ENCODE measurements around the gene F11.
"Not testable (repeated sequence)": the region's sequence is repeated elsewhere in the genome, so short reads cannot be mapped to it uniquely, and the experiment has no call there.

The F11 gene

GRCh38 chr4:186265683-186266652 lies at the start of gene F11:
TSS of gene F11 (plus strand) at chr4:186266189. CDS start at chr4:186267137, 948 bp downstream.
- DNase-seq: no peak

- no peak for DNase-seq
Measured at GRCh38 chr4:186216465-186217024, 49.4 kb upstream of the F11 start.

- DNase-seq: no peak
Measured at GRCh38 chr4:186217733-186218293, 48.2 kb upstream of the F11 start.

- DNase-seq: no peak
Measured at GRCh38 chr4:186221624-186222023, 44.4 kb upstream of the F11 start.

GRCh38 chr4:186225848-186226247 lies 40.1 kb upstream of the F11 start:
- DNase-seq: no peak

GRCh38 chr4:186226521-186227189 lies 39.3 kb upstream of the F11 start:
- no peak for DNase-seq

- DNase-seq: no peak
Measured at GRCh38 chr4:186227221-186227620, 38.8 kb upstream of the F11 start, which contains the start of gene KLKB1. TSS of gene KLKB1 (plus strand) at chr4:186227507. CDS start at chr4:186228196, 689 bp downstream.

GRCh38 chr4:186227744-186228513 lies 38.1 kb upstream of the F11 start:
- no peak for DNase-seq

GRCh38 chr4:186228514-186228894 lies 37.5 kb upstream of the F11 start:
- no peak for DNase-seq

GRCh38 chr4:186234367-186234766 lies 31.6 kb upstream of the F11 start:
- no peak for DNase-seq

GRCh38 chr4:186236126-186236525 lies 29.9 kb upstream of the F11 start:
- no peak for DNase-seq

- no peak for DNase-seq
Measured at GRCh38 chr4:186240452-186240847, 25.5 kb upstream of the F11 start.

GRCh38 chr4:186240848-186241491 lies 25.0 kb upstream of the F11 start:
- DNase-seq: no peak

GRCh38 chr4:186241616-186242015 lies 24.4 kb upstream of the F11 start:
- DNase-seq: no peak

GRCh38 chr4:186242031-186242430 lies 24.0 kb upstream of the F11 start:
- not testable (repeated sequence) for DNase-seq

GRCh38 chr4:186243331-186243730 lies 22.7 kb upstream of the F11 start:
- no peak for DNase-seq

- no peak for DNase-seq
Measured at GRCh38 chr4:186244835-186245234, 21.2 kb upstream of the F11 start.

GRCh38 chr4:186247062-186247752 lies 18.8 kb upstream of the F11 start:
- not testable (repeated sequence) for DNase-seq

- DNase-seq: no peak
Measured at GRCh38 chr4:186248643-186249042, 17.3 kb upstream of the F11 start.

- DNase-seq: no peak
Measured at GRCh38 chr4:186249785-186250754, 15.9 kb upstream of the F11 start.

Data from KG1 (cell line).